DND-41 (cell line): Measurements from ENCODE around the gene NXN.
"Not testable (repeated sequence)": the region's sequence is repeated elsewhere in the genome, so short reads cannot be mapped to it uniquely, and the experiment has no call there.

Source experiments
- ATAC-seq: fragments of 200-7000 bp; cut with Tn5 transposase; 3 replicates; pipeline ENCODE4 v1.9.1; 2021; ENCODE audit warnings: low read depth; ENCODE audit not compliant: insufficient read depth
- DNase-seq: peaks from one replicate; pipeline ENCODE4 v3.0.0-alpha.2; 2020
- H2AFZ ChIP-seq: 2 replicates; pipeline ENCODE4 v1.6.0; 2012; ENCODE audit warnings: low read depth, low read length
- H3K27ac ChIP-seq: 2 replicates; pipeline ENCODE4 v1.5.1; 2012; ENCODE audit warnings: low read length, inconsistent platforms
- H3K27me3 ChIP-seq: fragments of 200-600 bp; sonication (generic); 2 replicates; pipeline ENCODE4 v1.6.0; 2012; ENCODE audit warnings: low read length, mild to moderate bottlenecking, inconsistent platforms; ENCODE audit not compliant: insufficient read depth, poor library complexity
- H3K36me3 ChIP-seq: 2 replicates; pipeline ENCODE4 v1.5.1; 2012; ENCODE audit warnings: low read length, inconsistent platforms; ENCODE audit not compliant: insufficient read depth
- H3K4me1 ChIP-seq: 2 replicates; pipeline ENCODE4 v1.5.1; 2012; ENCODE audit warnings: mild to moderate bottlenecking, low read length; ENCODE audit not compliant: insufficient read depth
- H3K4me2 ChIP-seq: 2 replicates; pipeline ENCODE4 v1.6.0; 2012; ENCODE audit warnings: mild to moderate bottlenecking, moderate library complexity, low read length, inconsistent platforms; ENCODE audit not compliant: insufficient read depth
- H3K4me3 ChIP-seq, 2 experiments: fragments of 200-600 bp in 1 of 2; shearing (Covaris generic) in 1 of 2; 2 replicates each; pipeline ENCODE4 v1.5.1; 2012 to 2016; ENCODE audit warnings: inconsistent platforms in 2 of 2, low read length in 2 of 2, mild to moderate bottlenecking in 2 of 2, low read depth in 1 of 2, moderate library complexity in 1 of 2
- H3K79me2 ChIP-seq: 2 replicates; pipeline ENCODE4 v1.6.0; 2012; ENCODE audit warnings: low read length, inconsistent platforms; ENCODE audit not compliant: insufficient read depth
- H3K9ac ChIP-seq: 2 replicates; pipeline ENCODE4 v1.6.0; 2012; ENCODE audit warnings: low read depth, mild to moderate bottlenecking, inconsistent platforms, low read length, moderate library complexity
- H3K9me3 ChIP-seq: 2 replicates; pipeline ENCODE4 v1.5.1; 2012; ENCODE audit warnings: low read length, moderate library complexity, mild to moderate bottlenecking, inconsistent platforms; ENCODE audit not compliant: insufficient read depth, severe bottlenecking
- H4K20me1 ChIP-seq: 2 replicates; pipeline ENCODE4 v1.6.0; 2012; ENCODE audit warnings: low read length; ENCODE audit not compliant: insufficient read depth
- CTCF ChIP-seq: IDR thresholded peaks from 2 replicates; pipeline ENCODE4 v1.5.1; 2012; ENCODE audit warnings: borderline replicate concordance, low read length, moderate library complexity, mild to moderate bottlenecking; ENCODE audit not compliant: poor library complexity, severe bottlenecking; ENCODE audit errors: extremely low read depth
- EZH2 ChIP-seq: IDR thresholded peaks from 3 replicates; pipeline ENCODE4 v1.6.1; 2012; ENCODE audit warnings: borderline replicate concordance, low read depth, mild to moderate bottlenecking, moderate library complexity, low read length, inconsistent platforms; ENCODE audit not compliant: severe bottlenecking

Gene NXN

GRCh38 chr17:835263-835662 lies 144.3 kb downstream of the NXN start:
- no peak overlapping the region for H3K27ac ChIP-seq
- no peak overlapping the region for H3K4me3 ChIP-seq

GRCh38 chr17:834136-834535 lies 145.4 kb downstream of the NXN start:
- Histone ChIP-seq H3K4me3 (no peak overlapping the region), H3K27me3 (no peaks in the 10 kb centered on the region), H3K36me3 (no peaks in the 10 kb centered on the region), H3K9me3 (no peaks in the 10 kb centered on the region), H3K9ac (no peak overlapping the region), H3K27ac (no peak overlapping the region), H4K20me1 (no peaks in the 10 kb centered on the region), H3K79me2 (no peaks in the 10 kb centered on the region), H3K4me2 (no peak overlapping the region), H3K4me1 (no peaks in the 10 kb centered on the region), H2AFZ (no peak overlapping the region)
- DNase-seq (no peak), ATAC-seq (no peak)
- TF ChIP-seq EZH2 (no peak), CTCF (no peak)

More at GRCh38 chr17:835263-835662, 144.3 kb downstream of the NXN start:
- no peak for DNase-seq
- no peaks in the 10 kb centered on the region for H3K27me3 ChIP-seq
- H3K4me1 ChIP-seq = no peaks in the 10 kb centered on the region
- H4K20me1 ChIP-seq = no peaks in the 10 kb centered on the region
- no peaks in the 10 kb centered on the region for H3K36me3 ChIP-seq
- no peaks in the 10 kb centered on the region for H3K79me2 ChIP-seq
- H3K9ac ChIP-seq = no peak overlapping the region
- no peak overlapping the region for H2AFZ ChIP-seq
- H3K9me3 ChIP-seq = no peaks in the 10 kb centered on the region
- ATAC-seq = no peak
- TF ChIP-seq EZH2 (no peak), CTCF (no peak)
- no peak overlapping the region for H3K4me2 ChIP-seq

- H3K79me2 ChIP-seq = no peaks in the 10 kb centered on the region
- no peaks in the 10 kb centered on the region for H3K9me3 ChIP-seq
- ATAC-seq = no peak
- H4K20me1 ChIP-seq = no peaks in the 10 kb centered on the region
- no peak overlapping the region for H2AFZ ChIP-seq
- no peak overlapping the region for H3K9ac ChIP-seq
- H3K4me2 ChIP-seq = no peak overlapping the region
- H3K27me3 ChIP-seq = no peaks in the 10 kb centered on the region
- no peaks in the 10 kb centered on the region for H3K36me3 ChIP-seq
- no peak overlapping the region for H3K27ac ChIP-seq
- H3K4me1 ChIP-seq = no peaks in the 10 kb centered on the region
- TF ChIP-seq EZH2 (no peak), CTCF (no peak)
- H3K4me3 ChIP-seq = no peak overlapping the region
- DNase-seq = no peak
Measured at GRCh38 chr17:830950-831349, 148.6 kb downstream of the NXN start.

GRCh38 chr17:830381-830780 lies 149.2 kb downstream of the NXN start:
- TF ChIP-seq CTCF (no peak), EZH2 (no peak)
- no peaks in the 10 kb centered on the region for H3K9me3 ChIP-seq
- no peak overlapping the region for H3K4me2 ChIP-seq
- H2AFZ ChIP-seq = no peak overlapping the region
- no peaks in the 10 kb centered on the region for H3K27me3 ChIP-seq
- no peak overlapping the region for H3K9ac ChIP-seq
- H3K4me1 ChIP-seq = no peaks in the 10 kb centered on the region
- no peaks in the 10 kb centered on the region for H4K20me1 ChIP-seq
- no peaks in the 10 kb centered on the region for H3K36me3 ChIP-seq
- H3K27ac ChIP-seq = no peak overlapping the region
- ATAC-seq (no peak), DNase-seq (no peak)
- H3K4me3 ChIP-seq = no peak overlapping the region
- no peaks in the 10 kb centered on the region for H3K79me2 ChIP-seq

GRCh38 chr17:829614-830013 lies 150.0 kb downstream of the NXN start:
- H3K9me3 ChIP-seq, H3K4me2 ChIP-seq, ATAC-seq, H3K9ac ChIP-seq, H2AFZ ChIP-seq, H3K4me1 ChIP-seq, DNase-seq, H3K79me2 ChIP-seq, H3K27me3 ChIP-seq, H3K4me3 ChIP-seq, H3K36me3 ChIP-seq, H4K20me1 ChIP-seq, H3K27ac ChIP-seq: not testable (repeated sequence)
